Adrenal gland (tissue), 12 donors: ENCODE measurements around the gene LTA. TPM values are rescaled to one million over a fixed set of nuclear protein-coding genes. Genes with fewer than 3 reads are reported as not detected.
A peak's percentile ranks its signal among the peaks of the same experiment; 100 is the strongest.
"Not testable (repeated sequence)": the region's sequence is repeated elsewhere in the genome, so short reads cannot be mapped to it uniquely, and the experiment has no call there.

Source experiments
- DNase-seq, 7 donors: peaks; one replicate each; pipeline ENCODE4 v3.0.0-alpha.2; 2019 to 2020
- H3K27ac ChIP-seq, 5 donors: fragments of 200-600 bp; sonication (generic) in 4 of 5; 1 replicate in 3 of 5; 2 replicates in 2 of 5; pipeline versions ENCODE4 v1.5.1 to v1.8.0; 2016 to 2020; ENCODE audit warnings: mild to moderate bottlenecking in 1 of 5
- H3K27me3 ChIP-seq: fragments of 200-600 bp; 2 replicates; pipeline ENCODE4 v1.8.0; 2021
- H3K36me3 ChIP-seq, 2 donors: fragments of 200-600 bp; replicated peaks in 1 of 2; 1 replicate in 1 of 2; 2 replicates in 1 of 2; pipeline versions ENCODE4 v1.5.1 to v1.8.0; 2018 to 2022
- H3K4me1 ChIP-seq, 2 donors: fragments of 200-600 bp; replicated peaks in 1 of 2; 1 replicate in 1 of 2; 2 replicates in 1 of 2; pipeline versions ENCODE4 v1.5.1 to v1.8.0; 2018 to 2021
- H3K4me3 ChIP-seq, 4 donors: fragments of 200-600 bp; sonication (generic) in 3 of 4; one replicate each; pipeline ENCODE4 v1.5.1; 2016 to 2018
- H3K9me3 ChIP-seq, 3 donors: fragments of 200-600 bp; sonication (generic) in 1 of 3; replicated peaks in 1 of 3; 1 replicate in 2 of 3; 2 replicates in 1 of 3; pipeline versions ENCODE4 v1.5.1 to v1.8.0; 2016 to 2021
- POLR2A ChIP-seq, 2 donors: fragments of 450-650 bp; IDR thresholded peaks; one replicate each; pipeline ENCODE4 v1.6.1; 2017; ENCODE audit warnings: antibody characterized with exemption in 2 of 2, mild to moderate bottlenecking in 2 of 2, moderate library complexity in 1 of 2
- WGBS, 4 donors: extraction: QIAGEN DNeasy Blood & Tissue Kit in 2 of 4; methylation state at CpG; one replicate each; pipeline versions ENCODE4 v1.1.5 to v1.1.7; 2013 to 2017; 5-methylcytosine and 5-hydroxymethylcytosine counted together
- intact Hi-C, 2 donors: fragments of 100-400 bp; cut with DNase I; formaldehyde crosslinking; loops; one replicate each; pipeline versions ENCODE4 v1.14.1 to v1.15.0; 2022 to 2023
- polyA plus RNA-seq, 3 donors: library from polyadenylated mRNA; stranded (reverse); fragments of 200-250 nt in 2 of 3; fragments of 350-450 nt in 1 of 3; fragmentation: Illumina TruSeq in 1 of 3; extraction: RNeasy Lipid Tissue Mini Kit (QIAGEN cat#74804) in 1 of 3; gene quantifications; one replicate each; pipeline ENCODE4 v1.2.3, GENCODE V29; 2013 to 2014
- total RNA-seq, 9 donors: library from RNA; depleted of rRNA in 4 of 9; stranded (reverse); fragments of >200 nt in 4 of 9; fragments of 120-200 nt in 1 of 9; fragmentation: NEBNext Ultra II Directional in 1 of 9; extraction: Animal tissue kit (Norgen Biotek cat#: 25700) in 1 of 9; gene quantifications; one replicate each; pipeline versions ENCODE4 v1.1.0 to v1.2.4, GENCODE V29; 2013 to 2023
- TF ChIP-seq, protein P1 (sequence below), 6 experiments: fragments of 450-650 bp in 4 of 6; fragments of 200-600 bp in 2 of 6; sonication (generic) in 1 of 6; IDR thresholded peaks; 1 replicate in 5 of 6; 2 replicates in 1 of 6; pipeline versions ENCODE4 v1.5.1 to v1.8.0; 2016 to 2021; ENCODE audit warnings: antibody characterized with exemption in 6 of 6, mild to moderate bottlenecking in 2 of 6, moderate library complexity in 1 of 6
- donor health status: healthy with polysubstance abuse.
- donor health status: Bipolar disorder and iron deficiency.
- donor health status: DM: yes; HTN: yes; CAD: no.
- donor health status: DM: no; HTN: no; CAD: no.
- donor health status: DM: no; HTN: no; CAD: no.
- donor health status: DM: yes; HTN: yes; CAD: no.

LTA gene
- total and polyA plus RNA-seq, 12 donors, result 0.20 to 1.4 (median 0.95) TPM; not detected in 8

DNA sequence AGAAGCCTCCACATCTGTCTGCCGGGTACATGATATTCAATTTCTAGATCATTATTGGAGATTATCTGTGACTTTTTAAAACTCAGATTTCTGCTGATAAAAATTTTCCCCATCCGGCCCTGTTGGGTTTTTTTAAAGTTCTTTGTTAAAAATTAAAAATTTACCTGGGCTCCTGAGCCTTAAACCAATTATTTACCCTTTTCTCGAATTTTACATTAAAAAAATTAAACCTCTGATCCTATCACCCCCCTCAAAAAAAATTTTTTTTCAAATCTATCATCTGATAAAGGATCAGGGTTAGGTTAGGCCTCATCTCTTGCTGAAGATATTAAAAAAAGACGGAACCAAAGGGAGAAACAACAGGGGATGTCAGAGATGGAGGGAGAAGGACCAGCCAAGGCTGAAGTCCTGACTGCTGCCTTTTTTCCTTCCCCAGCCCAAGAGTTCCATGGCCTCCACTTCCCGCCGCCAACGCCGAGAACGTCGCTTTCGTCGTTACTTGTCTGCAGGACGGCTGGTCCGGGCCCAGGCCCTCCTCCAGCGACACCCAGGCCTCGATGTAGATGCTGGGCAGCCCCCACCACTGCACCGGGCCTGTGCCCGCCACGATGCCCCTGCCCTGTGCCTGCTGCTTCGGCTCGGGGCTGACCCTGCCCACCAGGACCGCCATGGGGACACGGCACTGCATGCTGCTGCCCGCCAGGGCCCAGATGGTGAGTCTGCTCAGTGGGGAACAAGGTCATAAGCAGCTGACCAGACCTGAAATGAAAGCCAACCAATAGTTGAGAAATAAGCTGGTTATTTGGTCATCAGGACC is 24.2 kb upstream of the LTA start:
- DNase-seq, result peak in 1 of 7 donors; percentile 40
- no peak for TF ChIP-seq POLR2A (IDR thresholded peaks at IDR 0.05)
- TF ChIP-seq, protein P1, sequence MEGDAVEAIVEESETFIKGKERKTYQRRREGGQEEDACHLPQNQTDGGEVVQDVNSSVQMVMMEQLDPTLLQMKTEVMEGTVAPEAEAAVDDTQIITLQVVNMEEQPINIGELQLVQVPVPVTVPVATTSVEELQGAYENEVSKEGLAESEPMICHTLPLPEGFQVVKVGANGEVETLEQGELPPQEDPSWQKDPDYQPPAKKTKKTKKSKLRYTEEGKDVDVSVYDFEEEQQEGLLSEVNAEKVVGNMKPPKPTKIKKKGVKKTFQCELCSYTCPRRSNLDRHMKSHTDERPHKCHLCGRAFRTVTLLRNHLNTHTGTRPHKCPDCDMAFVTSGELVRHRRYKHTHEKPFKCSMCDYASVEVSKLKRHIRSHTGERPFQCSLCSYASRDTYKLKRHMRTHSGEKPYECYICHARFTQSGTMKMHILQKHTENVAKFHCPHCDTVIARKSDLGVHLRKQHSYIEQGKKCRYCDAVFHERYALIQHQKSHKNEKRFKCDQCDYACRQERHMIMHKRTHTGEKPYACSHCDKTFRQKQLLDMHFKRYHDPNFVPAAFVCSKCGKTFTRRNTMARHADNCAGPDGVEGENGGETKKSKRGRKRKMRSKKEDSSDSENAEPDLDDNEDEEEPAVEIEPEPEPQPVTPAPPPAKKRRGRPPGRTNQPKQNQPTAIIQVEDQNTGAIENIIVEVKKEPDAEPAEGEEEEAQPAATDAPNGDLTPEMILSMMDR (IDR thresholded peaks at IDR 0.05), result no peak
- no peaks in the 10 kb centered on the region for H3K9me3 ChIP-seq
- WGBS, 4 donors, result 72 to 77% (median 76%) methylated on average over 20 to 24 of the region's 24 CpGs
- peaks cover 9 to 28% of the 10 kb centered on the region in 2 donors for H3K4me1 ChIP-seq
- H3K27ac ChIP-seq, result peak overlapping the region; percentile 53 to 88 (median 77)
- peaks cover 0 to 6% of the 10 kb centered on the region in 2 donors for H3K36me3 ChIP-seq
- intact Hi-C loops, result loop anchor here (2.0 to 5.0 kb wide), 2 partner anchors 49 to 51 kb away; no protein-coding TSS in a partner anchor
- H3K27me3 ChIP-seq, result no peaks in the 10 kb centered on the region
- peak overlapping the region in 2 of 4 donors; percentile 39 to 60 for H3K4me3 ChIP-seq

DNA sequence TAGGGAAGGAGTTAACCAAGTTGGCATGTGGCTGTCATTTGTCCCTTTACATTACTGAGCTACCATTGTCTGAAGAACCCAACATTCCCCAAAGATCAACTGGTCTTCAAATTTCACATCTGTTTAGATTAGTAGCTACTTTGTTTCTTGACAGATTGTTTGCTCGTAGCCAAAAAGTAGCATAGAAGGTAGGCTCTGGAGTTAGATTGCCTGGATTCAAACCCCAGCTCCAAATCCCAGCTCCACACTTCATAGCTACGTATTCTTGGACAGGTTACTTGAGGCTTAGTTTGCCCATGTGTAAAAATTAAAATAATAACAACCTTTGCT is 23.6 kb upstream of the LTA start:
- no peaks in the 10 kb centered on the region for H3K27me3 ChIP-seq
- WGBS, 4 donors, result 94 to 95% (median 94%) methylated on average over 2 of the region's 2 CpGs
- no peaks in the 10 kb centered on the region for H3K9me3 ChIP-seq
- DNase-seq, result no peak
- H3K36me3 ChIP-seq, result peaks cover 0 to 11% of the 10 kb centered on the region in 2 donors
- intact Hi-C loops, result loop anchor here in 1 of 2 donors (5.0 kb wide), 1 partner anchor 49 kb away; no protein-coding TSS in a partner anchor
- H3K4me3 ChIP-seq, result peak overlapping the region in 1 of 4 donors; percentile 60
- peak overlapping the region in 3 of 5 donors; percentile 63 to 83 (median 77) for H3K27ac ChIP-seq
- no peak for TF ChIP-seq POLR2A (IDR thresholded peaks at IDR 0.05)
- TF ChIP-seq, protein P1 (IDR thresholded peaks at IDR 0.05), result no peak
- peaks cover 9 to 23% of the 10 kb centered on the region in 2 donors for H3K4me1 ChIP-seq

DNA sequence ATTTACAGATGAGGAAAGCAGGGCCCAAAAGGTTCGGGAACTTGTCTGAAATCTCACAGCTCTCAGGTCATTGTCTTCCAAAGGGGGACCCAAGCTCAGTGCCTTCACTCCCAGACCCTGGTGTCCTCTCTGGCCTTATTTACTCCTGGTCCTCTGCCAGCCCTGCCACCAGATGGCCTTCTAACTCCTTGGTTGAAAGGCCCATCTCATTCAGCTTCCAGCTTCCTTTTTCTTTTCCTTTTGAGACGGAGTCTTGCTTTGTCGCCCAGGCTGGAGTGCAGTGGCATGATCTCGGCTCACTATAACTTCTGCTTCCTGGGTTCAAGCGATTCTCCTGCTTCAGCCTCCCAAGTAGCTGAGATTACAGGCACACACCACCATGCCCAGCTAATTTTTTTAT is 20.7 kb upstream of the LTA start:
- H3K36me3 ChIP-seq, result peaks cover 0 to 18% of the 10 kb centered on the region in 2 donors
- H3K9me3 ChIP-seq, H3K27ac ChIP-seq, H3K27me3 ChIP-seq, H3K4me3 ChIP-seq, intact Hi-C loops: not testable (repeated sequence)
- TF ChIP-seq, protein P1 (IDR thresholded peaks at IDR 0.05), result peak; percentile 10 to 59 (median 43)
- peaks cover 9 to 18% of the 10 kb centered on the region in 2 donors for H3K4me1 ChIP-seq
- WGBS, 4 donors, result 43 to 56% (median 48%) methylated on average over 5 of the region's 5 CpGs
- DNase-seq, result peak in 6 of 7 donors; percentile 53 to 83 (median 69)

- H3K27me3 ChIP-seq, result no peaks in the 10 kb centered on the region
- peaks cover 0 to 43% of the 10 kb centered on the region in 2 donors for H3K36me3 ChIP-seq
- peaks cover 16 to 33% of the 10 kb centered on the region in 2 donors for H3K4me1 ChIP-seq
- no peak for DNase-seq
- H3K4me3 ChIP-seq, result no peak overlapping the region
- H3K27ac ChIP-seq, result no peak overlapping the region
- TF ChIP-seq, protein P1 (IDR thresholded peaks at IDR 0.05), result no peak
- no peak for TF ChIP-seq POLR2A (IDR thresholded peaks at IDR 0.05)
- WGBS, 4 donors, result 63 to 78% (median 74%) methylated on average over 3 of the region's 3 CpGs
- intact Hi-C loops, result no loop called here
- no peaks in the 10 kb centered on the region for H3K9me3 ChIP-seq
Measured at GRCh38 chr6:31556307-31556706, 15.8 kb upstream of the LTA start.
